ENCODE results near the gene CROCC.
A peak's percentile ranks its signal among the peaks of the same experiment; 100 is the strongest.

CROCC gene

GRCh38 chr1:16978139-16978538, 56.4 kb downstream of the CROCC start:
- H3K27ac ChIP-seq = peak overlapping the region in 13 of 21 experiments; percentile 2 to 89 (median 78)
- H3K4me3 ChIP-seq = no peak overlapping the region

- peak overlapping the region; percentile 26 to 49 (median 37) for H3K4me3 ChIP-seq
Measured at GRCh38 chr1:16978567-16979474, 57.1 kb downstream of the CROCC start.

DNA sequence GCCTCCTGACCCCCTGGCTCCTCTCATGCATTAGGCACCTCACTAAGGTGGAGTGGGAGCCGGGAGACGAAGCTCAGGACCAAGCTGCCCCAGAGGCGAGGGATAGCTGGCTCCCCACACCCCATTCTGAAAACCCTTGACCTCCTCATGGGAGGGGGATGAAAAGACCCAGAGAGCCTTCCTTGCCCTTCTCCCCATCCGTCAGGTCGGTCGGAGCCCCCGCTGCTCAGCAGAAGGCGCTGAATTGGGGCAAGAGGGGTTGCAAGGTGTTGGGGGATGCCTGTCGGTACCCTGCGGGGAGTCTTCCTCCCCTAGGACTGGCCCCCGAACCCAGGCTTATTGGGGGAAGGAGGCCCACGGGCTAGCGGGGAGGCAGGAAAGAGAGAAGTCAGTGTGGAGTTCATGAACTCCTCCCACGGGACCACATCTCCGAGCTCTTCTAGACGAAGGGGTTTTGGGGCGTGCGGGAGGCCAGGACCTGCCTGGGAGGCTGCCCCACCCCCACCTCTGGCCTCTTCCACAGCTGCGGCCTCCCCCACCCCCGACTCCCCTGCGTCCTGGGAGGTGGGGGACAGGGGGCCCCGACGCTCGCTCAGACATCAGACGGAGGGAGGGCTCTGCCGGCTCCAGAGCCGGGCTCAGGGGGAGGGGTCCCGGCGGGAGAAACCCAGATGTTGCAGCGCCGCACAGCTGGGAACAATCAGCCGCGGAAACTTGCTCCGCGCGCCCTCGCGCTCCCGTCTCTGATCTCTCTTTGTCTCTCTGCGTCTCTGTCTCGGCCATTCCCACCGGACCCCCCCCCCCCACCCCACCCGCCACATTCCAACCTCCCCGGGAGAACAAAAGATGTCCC, 58.0 kb downstream of the CROCC start:
- Histone ChIP-seq H3K4me3 (peak overlapping the region; percentile 26 to 49 (median 37)), H3K27ac (peak overlapping the region in 20 of 21 experiments; percentile 18 to 89 (median 78))

More at GRCh38 chr1:16978567-16979474, 57.1 kb downstream of the CROCC start:
- peak overlapping the region; percentile 13 to 89 (median 78) for H3K27ac ChIP-seq

DNA sequence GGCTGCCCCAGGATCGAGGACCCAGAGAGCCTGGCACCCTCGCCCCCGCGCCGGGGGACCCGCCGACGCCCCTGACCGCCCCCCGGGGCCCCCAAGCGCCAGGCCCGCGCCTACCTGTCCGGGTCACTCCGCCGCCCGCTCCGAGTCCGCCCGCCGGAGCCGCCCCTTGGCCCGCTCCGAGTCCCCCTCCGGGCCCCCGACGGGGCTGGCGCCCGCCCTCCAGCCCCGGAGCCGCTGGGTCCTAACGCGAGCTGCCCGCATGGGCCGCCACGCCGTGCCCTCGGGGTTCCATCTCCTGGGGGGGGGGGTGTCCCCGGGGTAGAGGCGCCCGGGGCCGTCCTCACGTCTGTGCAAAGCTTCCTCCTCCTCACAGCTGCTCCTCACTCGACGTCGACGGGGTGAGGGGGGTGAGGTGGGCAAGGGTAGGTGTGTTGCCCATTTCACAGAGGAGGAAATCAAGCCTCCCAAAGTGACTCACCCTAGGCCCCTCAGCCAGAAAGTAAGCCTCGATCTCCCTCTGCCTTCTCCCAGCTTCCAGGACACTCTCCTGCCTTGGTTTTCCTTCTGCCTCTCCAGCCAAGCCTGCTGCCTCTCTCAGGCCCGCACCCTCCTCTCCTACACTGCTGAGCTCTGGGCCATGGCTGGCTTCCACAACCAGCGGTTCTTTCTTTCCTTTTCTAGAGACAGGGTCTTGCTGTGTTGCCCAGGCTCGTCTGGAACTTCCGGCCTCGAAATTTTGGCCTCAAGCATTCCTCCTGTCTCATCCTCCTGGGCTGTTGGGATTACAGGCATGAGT, 58.9 kb downstream of the CROCC start, which contains the start of gene MFAP2:
Gene MFAP2, minus strand, starts transcription at position 148 of the 796 bp plus-strand sequence. CDS start 2,347 bp downstream, outside the sequence.
- H3K27ac ChIP-seq = peak within 1 kb of the TSS in 20 of 21 experiments; percentile 18 to 89 (median 78)
- peak within 1 kb of the TSS; percentile 26 to 49 (median 37) for H3K4me3 ChIP-seq

GRCh38 chr1:16981269-16981849, 59.6 kb downstream of the CROCC start:
- H3K4me3 ChIP-seq = no peak overlapping the region

GRCh38 chr1:16982902-16983301, 61.2 kb downstream of the CROCC start:
- H3K27ac ChIP-seq = no peak overlapping the region
- no peak overlapping the region for H3K4me3 ChIP-seq

More at GRCh38 chr1:16981269-16981849, 59.6 kb downstream of the CROCC start:
- peak overlapping the region in 16 of 21 experiments; percentile 2 to 89 (median 78) for H3K27ac ChIP-seq

DNA sequence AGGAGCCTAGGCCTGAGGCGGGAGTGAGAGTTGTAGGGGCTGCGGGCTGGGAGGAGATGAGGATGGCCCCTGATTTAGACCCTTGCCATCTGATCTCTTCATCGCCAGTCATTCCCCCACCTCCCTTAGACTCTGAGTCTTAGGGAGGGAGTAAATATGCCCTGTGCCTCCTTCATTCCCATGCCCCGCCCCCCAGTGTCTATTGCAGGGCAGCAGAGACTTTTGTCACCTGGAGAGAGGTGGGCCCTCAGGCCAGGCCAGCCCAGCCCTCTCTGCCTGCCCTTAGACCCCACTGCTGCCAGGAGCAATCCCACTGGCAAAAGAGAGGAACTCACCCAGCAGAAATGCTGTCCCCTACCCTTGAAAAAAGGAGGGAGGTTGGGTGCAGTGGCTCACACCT, 61.9 kb downstream of the CROCC start:
- peak overlapping the region in 2 of 21 experiments; percentile 16 to 31 for H3K27ac ChIP-seq
- H3K4me3 ChIP-seq = no peak overlapping the region

DNA sequence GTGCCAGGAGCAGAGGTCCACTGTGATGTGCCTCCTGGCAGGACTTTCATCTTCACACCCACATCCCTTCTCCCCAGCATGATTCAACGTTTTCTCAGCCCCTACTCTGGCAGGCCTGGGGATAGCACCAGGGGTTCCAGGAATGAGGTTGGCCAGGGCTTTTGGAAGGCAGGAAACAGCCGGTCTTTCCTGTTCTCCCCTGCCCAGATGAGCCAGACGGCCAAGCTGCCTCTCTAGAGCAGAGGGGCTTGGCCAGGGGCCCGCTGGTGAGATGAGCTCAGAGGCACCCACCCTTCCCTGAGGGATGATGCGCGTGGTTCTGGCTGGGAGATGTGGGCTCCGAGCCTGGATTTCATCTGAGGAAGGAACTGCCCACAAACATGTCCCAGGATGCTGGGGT, 63.0 kb downstream of the CROCC start:
- Histone ChIP-seq H3K27ac (peak overlapping the region in 9 of 21 experiments; percentile 16 to 67 (median 27)), H3K4me3 (no peak overlapping the region)

- peak overlapping the region in 1 of 21 experiments; percentile 31 for H3K27ac ChIP-seq
Measured at GRCh38 chr1:16986113-16986512, 64.4 kb downstream of the CROCC start.

DNA sequence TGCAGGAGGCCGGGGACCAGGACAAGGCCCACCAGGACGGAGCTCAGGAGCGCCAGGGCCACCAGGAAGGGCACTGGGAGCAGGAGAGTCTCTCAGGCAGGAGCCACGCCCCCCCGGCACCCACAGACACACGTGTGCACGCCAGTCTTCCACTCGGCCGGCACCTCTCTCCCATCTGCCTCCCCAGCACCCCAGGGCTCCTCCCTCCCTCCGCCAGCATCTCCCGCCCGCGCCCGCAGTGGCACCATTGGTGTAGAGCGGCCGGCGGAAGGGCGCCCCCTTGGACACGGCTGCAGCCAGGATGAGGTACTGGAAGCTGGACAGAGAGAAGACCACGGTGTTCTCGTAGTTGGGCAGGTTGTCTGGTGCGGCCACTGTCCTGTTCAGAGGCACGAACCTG, 64.8 kb downstream of the CROCC start:
- Histone ChIP-seq H3K4me3 (no peak overlapping the region), H3K27ac (no peak overlapping the region)

More at GRCh38 chr1:16986113-16986512, 64.4 kb downstream of the CROCC start:
- H3K4me3 ChIP-seq = no peak overlapping the region

DNA sequence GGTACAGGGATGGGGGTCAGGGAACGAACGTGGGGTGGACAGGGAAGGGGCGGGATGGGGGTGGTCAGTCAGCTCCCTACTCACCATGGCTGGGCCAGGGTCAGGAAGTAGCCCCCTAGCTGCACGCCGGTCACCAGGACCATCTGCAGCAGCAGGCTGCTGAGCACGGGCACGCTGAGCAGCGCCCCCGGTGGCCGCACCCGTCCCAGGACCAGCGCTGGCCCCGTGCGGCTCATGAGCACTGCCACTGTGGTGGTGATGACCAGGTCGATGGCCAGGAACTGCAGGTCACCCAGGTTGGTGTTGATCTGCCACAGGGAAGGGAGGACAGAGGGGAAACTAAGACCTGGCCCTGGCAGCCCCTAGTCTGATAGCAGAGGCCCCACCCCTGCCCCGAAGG, 65.2 kb downstream of the CROCC start:
- Histone ChIP-seq H3K4me3 (no peak overlapping the region), H3K27ac (no peak overlapping the region)

- H3K27ac ChIP-seq = no peak overlapping the region
- no peak overlapping the region for H3K4me3 ChIP-seq
Measured at GRCh38 chr1:16988210-16988609, 66.5 kb downstream of the CROCC start.

DNA sequence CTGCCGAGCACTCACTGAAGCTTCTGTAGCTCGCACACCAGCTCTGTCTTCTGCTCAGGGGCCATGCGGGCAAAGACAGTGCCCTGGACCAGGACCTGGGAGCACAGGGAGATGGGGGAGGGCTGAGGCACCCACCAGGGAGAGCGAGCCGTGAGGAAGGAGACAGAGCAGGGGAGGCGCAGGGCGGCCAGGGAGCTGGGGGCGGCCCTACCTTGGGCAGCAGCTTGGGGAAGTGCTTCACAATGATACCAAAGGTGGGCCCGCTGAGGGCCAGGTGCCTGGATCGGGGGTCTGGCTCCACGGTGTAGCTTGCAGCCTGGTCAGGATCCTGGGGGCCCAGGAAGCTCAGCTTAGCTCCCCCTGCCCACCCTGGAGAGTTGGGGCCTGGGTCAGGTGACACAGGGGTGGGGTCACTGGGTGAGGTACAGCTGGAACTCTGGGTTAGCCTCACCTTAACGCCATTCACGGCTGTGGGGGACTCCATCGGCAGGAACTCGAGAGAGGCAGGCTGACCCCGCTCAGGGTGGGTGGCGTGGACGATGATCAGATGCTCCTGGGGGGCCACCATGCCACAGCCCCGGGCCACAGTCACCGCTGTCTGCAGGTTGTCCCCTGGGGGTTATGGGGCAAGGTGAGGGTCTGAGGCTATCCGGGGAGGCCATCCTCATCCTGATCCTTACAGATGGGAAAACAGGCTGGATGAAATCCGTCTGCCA, 68.1 kb downstream of the CROCC start:
- Histone ChIP-seq H3K27ac (no peak overlapping the region), H3K4me3 (no peak overlapping the region)

GRCh38 chr1:16991571-16991970, 69.8 kb downstream of the CROCC start:
- no peak overlapping the region for H3K4me3 ChIP-seq
- no peak overlapping the region for H3K27ac ChIP-seq

GRCh38 chr1:16992102-16992501, 70.4 kb downstream of the CROCC start:
- Histone ChIP-seq H3K4me3 (no peak overlapping the region), H3K27ac (no peak overlapping the region)

- Histone ChIP-seq H3K4me3 (no peak overlapping the region), H3K27ac (no peak overlapping the region)
Measured at GRCh38 chr1:16992675-16993074, 70.9 kb downstream of the CROCC start.

- no peak overlapping the region for H3K4me3 ChIP-seq
- H3K27ac ChIP-seq = no peak overlapping the region
Measured at GRCh38 chr1:16993521-16994038, 71.8 kb downstream of the CROCC start.

- Histone ChIP-seq H3K4me3 (no peak overlapping the region), H3K27ac (no peak overlapping the region)
Measured at GRCh38 chr1:16996845-16997244, 75.1 kb downstream of the CROCC start.
